NCI-H1048 (cell line): ENCODE data around the gene CMKLR1.

Source experiments
- DNase-seq: peaks from one replicate; lab custom pipeline; 2025; lab: John Stamatoyannopoulos, UW

Gene CMKLR1, protein sequence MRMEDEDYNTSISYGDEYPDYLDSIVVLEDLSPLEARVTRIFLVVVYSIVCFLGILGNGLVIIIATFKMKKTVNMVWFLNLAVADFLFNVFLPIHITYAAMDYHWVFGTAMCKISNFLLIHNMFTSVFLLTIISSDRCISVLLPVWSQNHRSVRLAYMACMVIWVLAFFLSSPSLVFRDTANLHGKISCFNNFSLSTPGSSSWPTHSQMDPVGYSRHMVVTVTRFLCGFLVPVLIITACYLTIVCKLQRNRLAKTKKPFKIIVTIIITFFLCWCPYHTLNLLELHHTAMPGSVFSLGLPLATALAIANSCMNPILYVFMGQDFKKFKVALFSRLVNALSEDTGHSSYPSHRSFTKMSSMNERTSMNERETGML

DNA sequence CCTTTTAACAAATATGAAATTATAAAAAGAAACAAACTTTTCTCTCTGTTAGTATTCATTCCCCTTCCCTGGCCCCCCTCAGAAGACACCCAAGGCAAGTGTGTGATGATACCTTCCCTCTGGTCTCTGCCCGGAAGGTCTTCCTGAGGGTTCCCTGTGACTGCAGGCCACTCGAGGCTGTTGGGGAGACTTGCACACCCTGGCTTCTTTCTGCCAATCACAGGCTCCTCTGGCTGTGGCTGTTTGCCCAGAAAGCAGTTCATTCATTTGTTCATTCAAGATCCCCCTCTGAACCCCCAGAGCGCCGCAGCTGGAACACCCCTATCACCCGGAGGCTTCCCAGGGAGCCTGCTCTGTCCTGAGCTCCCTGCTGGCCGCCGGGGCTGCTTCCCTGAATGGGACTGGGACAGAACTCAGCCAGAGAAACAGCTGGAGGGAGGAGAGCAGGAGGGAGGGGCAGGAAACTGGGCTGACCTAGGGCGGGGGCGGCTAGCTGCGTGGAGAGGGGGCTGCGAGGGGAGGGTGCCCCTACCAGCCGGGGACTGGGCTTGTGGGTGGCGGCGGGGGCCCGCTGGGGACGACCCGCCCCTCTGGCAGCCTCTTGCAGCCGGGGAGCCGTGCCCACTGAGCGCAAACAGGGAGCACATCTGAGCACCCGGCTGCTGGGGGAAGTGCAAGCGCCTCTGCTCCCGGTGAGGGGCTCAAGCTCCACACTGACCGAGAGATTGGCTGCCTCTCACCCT is at the start of gene CMKLR1:
TSS of gene CMKLR1 (minus strand) at position 397 of the 743 bp plus-strand sequence. CDS start 45,720 bp downstream, outside the sequence.
- no peak for DNase-seq

DNA sequence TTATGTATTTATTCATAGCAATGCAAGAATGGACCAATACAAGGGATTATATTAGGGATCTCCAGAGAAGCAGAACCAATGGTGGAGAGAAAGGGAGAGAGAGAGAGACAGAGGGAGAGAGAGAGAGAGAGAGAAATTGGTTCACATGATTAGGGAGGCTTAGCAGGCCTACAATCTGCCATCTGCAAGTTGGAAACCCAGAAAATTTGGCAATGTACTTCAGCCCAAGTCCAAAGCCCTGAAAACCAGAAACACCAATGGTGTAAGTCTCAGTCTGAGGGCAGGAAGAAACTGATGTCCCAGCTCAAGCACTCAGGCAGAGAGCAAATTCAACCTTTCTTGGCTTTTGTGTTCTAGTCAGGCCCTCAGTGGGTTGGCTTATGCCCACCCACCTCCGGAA is 48.7 kb upstream of the CMKLR1 start:
- no peak for DNase-seq

DNA sequence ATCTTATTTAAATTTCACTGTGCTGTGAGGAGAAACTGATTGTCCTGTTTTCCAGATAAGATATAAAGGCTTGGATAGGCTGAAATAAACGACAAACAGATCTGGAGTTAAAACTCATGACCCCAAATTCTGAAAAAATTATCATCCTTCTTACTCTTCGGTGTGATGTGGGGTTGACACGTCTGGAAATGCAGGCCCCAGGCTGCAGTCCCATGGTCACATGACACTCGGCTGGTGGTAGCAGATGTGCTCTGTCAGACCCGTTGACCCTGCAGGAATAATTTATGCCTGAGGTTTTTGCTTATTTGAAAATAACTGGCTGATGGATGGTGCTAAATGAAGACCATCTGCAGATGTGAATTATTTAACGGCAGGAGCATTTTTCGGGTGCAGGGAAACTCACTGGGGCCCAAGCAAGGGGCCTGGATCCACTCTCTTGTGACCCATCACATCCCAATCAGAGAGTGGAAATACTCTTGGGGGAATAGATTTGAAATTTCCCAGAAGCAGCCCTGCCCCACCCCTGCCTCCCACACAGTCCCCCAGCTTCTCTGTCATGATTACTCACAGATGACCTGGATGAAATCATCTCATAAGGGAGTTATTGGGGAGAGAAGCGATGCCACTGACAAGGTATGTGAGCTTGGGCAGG is 47.7 kb upstream of the CMKLR1 start:
- DNase-seq = no peak

DNA sequence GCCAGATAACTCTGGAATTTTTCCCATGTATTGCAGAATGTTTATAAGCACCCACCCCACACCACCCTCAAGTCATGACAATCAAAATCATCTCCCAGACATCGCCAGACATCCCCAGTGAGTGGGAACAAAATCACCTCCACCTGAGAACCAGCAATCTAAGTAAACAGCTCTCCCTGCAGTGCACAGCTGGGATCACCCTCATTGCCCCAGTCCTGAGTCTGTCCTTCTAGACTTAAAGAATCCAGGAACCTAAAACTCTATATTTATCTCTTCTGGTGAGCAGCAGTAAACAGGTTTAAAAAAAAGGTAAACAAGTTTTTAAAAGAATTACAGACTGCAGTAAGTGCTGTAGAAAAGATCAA is 43.3 kb upstream of the CMKLR1 start:
- no peak for DNase-seq

DNA sequence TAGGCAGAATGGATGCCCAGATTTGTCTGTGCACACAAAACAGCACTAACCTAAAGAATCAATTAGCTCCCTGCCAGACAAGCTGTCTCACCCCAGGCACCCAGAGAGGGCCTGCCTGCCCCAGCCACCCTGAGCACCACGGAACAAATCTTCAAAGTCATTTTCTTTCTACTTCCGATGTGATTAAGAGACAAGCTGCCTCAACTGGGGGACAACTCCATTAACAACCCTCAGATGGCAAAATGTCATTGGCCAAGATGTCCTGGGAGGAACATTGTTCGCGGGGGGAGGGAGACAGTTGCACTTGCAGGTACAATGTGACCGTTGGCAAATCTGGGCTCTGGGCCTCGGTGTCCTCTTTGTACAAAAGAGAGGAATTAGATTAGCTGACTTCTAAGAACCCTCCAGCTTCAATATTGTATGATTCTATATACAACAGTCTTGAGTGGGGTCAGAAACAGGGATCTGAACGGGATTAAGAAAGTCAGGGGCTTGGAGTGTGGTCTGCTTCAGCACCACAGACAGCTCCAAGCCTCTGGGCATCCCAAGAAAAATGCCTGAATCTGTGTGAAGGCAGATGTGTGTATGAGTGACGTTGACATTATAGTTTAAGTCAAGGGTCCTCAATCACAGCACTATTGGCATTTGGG is 42.8 kb upstream of the CMKLR1 start:
- no peak for DNase-seq

DNA sequence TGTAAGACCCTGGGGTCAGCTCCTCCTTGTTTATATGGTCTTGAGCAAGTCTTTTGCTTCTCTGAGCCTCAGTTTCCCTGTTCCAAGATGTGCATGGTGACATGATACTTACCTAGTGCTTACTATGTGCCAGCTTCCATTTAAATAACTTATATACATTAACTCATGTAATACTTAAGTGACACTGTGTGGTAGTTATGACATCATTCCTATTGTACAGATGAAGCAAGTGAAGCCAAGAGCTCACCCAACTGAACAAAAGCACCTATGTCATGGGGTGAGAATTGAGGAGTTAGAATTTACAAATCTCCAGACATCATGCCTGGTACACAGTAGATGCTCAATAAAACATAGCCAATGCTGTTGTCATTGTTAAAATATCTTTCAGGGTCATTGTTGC is 41.3 kb upstream of the CMKLR1 start:
- no peak for DNase-seq

DNA sequence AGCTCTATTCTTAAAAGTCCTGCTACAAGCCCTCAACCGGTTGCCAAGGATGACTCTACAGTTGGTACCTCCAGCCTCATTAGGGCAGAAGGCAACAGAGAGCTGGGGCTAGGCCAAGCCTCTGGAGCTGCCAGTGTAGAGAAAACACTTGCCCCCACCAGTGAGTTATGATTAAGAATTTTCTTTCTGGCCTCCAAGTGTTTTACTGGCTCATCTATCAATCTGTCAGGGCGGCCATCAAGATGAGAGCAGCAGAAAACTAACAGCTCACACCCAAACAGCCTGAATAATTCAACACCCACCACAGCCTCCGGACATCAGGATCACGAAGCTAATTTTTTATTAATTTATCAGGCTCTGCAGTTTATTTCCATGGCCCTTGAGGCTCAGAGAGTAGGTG is 40.7 kb upstream of the CMKLR1 start:
- DNase-seq = no peak

DNA sequence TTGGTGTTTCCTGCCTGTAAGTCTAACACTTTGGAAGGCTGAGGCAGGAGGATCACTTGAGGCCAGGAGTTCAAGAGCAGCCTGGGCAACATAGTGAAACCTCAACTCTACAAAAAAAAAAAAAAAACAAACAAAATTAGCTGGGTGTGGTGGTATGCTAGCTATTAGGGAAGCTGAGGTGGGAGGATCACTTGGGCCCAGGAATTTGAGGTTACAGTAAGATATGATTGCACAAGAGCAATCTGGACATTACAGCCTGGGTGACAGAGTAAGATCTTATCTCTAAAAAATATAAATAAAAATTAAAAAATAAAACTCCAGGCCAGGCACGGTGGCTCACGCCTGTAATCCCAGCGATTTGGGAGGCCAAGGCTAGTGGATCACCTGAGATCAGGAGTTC is 39.8 kb upstream of the CMKLR1 start:
- no peak for DNase-seq

DNA sequence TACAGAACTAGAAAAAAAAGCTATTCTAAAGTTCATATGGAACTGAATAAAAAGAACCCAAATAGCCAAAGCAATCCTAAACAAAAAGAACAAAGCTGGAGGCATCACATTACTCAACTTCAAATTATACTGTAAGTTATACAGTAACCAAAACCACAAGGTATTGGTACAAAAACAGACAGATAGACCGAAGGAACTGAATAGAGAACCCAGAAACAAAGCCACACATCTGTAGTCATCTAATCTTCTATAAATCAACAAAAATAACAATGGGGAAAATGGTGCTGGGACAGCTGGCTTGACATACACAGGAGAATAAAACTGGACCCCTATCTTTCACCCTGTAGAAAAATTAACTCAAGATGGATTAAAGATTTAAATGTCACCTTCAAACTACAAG is 38.1 kb upstream of the CMKLR1 start:
- no peak for DNase-seq

DNA sequence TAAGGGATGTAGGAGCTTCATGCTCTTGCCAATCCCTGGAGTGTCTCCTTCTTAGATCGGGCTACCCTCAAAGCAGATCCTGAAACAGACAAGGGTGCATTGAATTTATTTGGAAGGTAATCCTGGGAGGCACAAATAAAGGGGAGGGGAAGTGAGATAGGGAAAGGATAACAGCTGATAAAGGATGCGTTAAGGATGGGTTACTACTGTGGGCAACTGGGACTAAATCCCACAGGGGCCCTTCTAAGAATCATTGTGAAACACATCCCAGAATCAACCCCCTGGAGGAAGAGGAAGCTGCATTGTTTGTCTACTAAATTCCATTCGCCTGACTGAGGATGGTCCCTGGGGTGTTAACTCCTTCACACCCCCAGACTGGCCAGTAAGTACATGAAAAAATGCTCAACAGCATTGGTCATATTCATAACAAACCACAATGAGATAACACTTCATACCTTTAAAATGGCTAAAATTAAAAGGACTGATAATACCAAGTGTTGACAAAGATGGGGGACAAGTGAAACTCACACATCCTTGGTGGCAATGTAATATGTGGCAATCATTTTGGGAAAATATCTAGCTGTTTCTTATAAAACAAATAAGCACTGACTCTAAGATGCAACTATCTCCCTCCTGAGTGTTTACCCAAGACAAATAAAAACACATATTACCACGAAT is 37.0 kb upstream of the CMKLR1 start:
- DNase-seq = no peak

DNA sequence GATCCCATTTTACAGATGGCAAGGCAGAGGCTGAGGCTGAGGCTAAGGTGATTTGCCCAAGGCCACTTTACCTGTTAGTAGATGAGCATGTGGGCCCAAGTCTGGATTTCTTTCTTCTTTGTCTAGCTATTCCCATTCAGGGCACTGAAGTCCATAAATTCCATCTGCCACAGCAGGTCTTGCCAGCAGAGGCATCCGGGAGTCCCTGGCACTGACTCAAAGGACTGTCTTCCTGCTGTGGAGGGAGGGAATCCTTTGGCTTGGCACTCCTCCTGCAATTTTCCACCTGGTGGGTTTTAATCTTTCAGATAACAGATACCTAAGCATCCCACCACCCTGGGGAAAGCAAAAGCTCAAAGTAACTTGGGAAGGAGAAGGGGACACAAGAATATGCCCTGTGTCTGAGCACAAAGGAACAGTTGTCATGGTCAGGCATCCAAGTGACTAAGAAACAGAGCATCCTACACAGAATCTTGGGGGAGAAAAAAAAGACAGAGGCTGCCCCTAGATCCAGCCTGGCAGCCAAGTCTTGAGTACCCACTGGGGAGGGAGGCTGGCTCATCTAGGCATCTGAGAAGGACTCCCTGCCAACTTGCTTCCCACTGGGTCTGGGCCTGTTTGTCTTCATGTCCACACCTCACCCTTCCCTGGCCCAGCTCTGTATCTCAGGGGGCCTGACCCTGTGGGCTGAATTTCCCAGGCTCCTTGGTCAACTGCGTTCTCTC is 35.6 kb upstream of the CMKLR1 start:
- no peak for DNase-seq

DNA sequence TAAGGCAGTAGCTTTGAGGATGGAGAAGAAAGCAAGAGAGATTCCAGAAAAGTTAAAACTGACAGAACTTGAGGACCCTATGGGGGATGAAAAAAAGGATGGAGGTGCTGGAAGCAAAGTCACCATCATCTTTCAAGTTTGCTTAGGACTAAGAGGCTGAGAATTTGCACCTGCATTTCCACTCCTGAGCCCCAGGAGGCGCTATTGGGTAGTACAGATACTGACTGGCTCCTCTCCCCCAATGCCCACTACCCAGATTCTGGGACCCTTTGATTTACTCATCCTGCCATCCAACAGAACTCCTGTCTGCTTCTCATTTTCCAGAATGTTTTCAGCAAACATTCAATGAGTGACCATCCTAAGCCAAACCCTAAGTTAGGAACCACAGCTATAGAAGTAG is 34.0 kb upstream of the CMKLR1 start:
- DNase-seq = no peak

DNA sequence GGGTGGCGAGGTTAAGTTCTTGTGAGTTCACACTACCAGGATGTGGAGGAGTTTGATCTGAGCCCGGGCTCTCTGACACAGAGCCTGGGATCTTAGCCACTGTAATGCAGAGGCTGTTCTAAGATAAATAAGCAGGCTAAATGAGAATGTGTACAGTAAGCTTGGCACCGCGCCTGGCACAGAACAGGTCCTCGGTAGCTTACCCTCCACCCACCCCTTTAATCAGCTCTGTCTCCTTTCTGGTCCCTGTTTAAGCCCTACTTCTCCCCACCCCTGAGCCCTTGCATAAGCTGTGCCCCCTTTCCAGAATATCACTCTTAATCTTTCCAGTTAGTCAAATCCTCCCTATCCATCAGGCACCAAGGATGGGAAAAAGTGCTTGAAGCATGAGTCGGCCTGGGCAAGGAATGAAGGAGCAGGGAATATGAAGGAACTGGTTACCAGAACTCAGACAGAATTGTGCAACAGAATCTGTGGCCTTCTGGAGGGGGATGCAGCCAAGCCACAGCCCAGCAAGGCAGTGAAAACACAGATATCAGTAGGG is 32.8 kb upstream of the CMKLR1 start:
- no peak for DNase-seq

DNA sequence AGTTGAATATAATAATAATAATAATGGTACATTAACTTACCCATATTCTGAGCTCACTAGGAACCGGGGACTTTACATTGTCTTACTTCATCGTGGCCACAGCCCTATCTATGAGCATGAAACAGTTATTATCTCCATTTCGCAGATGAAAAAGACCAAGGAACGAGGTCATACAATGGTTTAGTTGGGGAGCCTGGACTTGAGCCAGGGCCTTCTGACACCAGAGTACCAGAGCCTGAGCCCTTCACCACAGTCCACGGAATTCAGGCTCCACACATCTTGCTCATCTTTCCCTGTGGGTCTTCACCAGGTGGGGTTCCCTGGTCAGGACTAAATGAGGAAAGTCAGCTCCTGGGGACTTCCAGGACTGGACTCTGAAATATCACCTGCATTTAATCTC is 31.3 kb upstream of the CMKLR1 start:
- DNase-seq = no peak

DNA sequence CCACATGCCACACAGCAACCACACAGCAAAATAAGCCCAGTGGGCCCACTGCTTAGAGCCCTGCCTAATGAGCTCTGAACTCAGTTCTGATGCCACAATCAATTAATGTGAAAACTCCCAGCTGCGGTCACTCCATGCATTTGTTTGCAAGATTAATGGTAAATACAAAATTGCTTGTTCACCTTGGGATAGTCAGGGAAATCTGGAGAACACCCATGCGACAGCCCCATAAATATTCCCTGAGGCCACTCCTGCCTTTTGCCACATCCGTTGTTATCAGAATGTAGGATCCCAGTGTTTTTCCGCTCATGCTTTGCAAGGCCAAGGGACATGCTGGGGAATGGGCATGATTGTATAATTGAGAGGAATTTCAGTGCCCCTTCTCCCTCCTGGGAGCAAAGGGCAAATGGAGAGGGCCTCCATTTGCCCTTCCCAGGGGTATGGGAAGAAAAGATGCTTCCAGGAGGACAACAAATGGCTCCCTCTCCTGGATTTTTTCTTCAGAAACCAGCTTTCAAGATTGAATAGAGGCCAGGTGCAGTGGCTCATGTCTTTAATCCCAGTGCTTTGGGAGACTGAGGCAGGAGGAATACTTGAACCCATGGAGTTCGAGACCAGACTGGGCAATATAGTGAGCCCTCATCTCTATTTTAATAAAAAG is 30.8 kb upstream of the CMKLR1 start:
- DNase-seq = no peak

DNA sequence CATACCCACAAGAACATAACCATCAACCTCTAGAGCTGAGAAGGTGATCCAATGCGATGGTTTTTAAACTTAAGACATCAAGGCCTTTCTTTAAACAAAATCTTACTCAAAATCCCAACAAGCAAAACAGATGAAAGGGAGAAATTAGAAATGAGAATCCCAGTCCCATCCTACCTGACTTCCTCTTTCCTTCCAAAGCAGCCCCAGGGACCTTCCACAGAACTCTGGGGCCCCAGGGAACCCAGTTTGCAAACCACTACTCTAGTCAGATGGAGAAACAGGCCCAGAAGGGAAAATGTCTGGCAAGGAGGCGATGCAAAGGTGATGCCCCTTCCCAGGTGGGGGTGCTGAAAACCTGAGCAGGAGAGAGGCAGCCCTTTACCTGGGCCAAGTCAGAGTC is 29.0 kb upstream of the CMKLR1 start:
- DNase-seq = no peak

DNA sequence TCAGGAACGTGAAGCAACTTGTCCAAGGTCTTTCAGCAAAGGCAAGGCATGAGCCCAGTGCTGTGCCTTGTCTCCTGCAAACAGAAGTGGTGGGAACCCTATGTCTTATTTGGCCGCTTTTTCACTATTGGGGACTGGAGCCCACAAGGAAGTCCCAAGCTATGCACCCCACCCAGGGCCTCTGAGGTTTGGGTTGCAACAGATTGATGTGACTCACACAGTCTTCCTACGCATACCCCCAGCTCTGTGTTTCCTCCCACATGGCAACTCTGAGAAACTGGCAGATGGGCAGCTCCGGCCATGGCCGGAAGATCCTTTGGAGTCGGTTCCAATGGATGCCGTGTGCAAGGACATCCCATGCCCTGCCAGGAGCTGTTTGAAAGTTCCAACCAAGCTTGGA is 28.3 kb upstream of the CMKLR1 start:
- DNase-seq = no peak

DNA sequence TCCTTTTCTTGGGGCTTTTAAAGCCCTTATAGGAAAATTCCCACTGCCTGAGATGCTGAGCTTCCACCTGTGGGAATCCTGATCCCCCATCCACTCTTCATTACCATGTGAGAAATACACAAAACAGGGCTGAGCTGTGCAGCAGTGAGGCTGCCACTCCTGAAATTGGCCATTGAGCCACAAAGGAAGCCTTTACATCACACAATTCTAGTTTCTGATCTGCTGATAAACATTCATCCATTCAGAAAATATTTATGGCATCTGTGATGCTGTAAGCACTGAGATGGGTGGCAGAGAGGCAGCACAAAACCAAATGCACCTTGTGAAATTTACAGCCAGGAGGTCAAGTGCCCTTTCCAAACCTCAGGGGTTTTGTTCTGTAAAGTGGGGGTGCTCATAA is 26.2 kb upstream of the CMKLR1 start:
- no peak for DNase-seq

DNA sequence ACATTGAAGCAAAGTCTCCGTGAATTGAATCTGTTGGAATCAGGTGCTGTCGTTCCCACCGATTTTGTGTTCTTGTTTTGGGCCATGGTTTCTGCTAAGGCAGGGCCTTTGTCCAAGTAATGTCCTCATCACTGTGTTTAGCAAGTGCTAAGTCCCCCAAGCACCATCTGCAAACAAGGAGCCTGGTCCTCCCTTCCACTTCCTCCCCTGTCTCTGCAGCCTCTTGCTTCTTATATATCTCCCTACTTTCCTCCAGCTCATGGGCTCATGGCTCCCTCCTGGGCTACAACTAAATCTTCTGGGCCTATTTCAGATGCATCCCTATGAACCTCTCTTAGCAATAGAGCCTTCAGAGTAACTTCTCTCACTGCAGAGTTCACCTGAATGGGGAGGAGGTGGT is 25.8 kb upstream of the CMKLR1 start:
- no peak for DNase-seq

DNA sequence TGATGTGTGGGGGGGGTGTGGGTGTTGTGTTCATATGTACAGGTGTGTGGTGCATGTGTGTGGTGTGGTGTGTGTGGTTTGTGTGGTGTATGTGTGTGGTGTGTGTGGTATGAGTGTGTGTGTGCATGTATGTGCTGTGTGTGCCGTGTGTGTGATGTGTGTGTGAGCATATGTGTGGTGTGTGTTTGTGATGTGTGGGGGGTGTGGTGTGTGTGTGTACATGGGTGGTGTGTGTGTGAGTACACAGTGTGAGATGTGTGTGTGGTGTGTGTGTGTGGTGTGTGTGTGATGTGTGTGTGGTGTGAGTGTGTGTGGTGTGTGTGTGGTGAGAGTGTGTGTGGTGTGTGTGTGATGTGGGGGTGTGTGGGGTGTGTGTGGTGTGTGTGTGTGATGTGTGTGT is 24.5 kb upstream of the CMKLR1 start:
- DNase-seq = no peak

DNA sequence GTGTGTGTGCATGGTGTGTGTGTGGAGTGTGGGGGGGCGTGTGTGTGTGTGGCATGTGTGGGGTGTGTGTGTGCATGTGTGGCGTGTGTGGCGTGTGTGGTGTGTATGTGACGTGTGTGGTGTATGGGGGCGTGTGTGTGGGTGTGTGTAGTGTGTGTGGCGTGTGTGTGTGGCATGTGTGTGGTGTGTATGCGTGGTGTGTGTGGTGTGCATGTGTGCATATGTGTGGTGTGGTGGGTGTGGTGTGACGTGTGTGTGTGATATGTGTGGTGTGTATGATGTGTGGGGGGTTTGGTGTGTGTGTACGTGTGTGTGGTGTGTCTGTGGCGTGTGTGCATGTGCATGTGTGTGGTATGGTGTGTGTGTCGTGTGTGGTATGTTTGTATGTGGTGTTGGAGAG is 24.1 kb upstream of the CMKLR1 start:
- no peak for DNase-seq
